ENCODE measurements around the gene ITPA. TPM values are rescaled to one million over a fixed set of nuclear protein-coding genes. Genes with fewer than 3 reads are reported as not detected.

Gene ITPA
- total and polyA plus RNA-seq, 2 of the 13 experiments (the other 11 are each of a cell fraction or from before 2014, with no cell fraction given): 60.1 to 103 TPM

DNA sequence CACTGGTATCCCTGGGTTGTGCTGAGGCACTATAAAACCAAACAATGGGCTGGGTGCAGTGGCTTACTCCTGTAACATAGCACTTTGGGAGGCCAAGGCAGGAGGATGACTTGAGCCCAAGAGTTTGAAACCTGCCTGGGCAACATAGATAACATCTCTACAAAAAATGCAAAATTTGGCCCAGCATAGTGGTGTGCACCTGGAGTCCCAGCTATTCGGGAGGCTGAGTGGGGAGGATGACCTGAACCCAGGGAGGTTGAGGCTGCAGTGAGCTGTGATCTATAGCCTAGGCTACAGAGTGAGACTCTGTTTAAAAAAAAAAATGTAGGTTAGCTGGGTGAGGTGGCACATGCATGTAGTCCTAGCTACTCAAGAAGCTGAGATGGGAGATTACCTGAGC is 37.4 kb downstream of the ITPA start:
- ChIA-PET POLR2A (interaction anchor here (0.6 to 7.9 kb wide), 3 partner anchors 8 to 26 kb away, joined by 3 to 110 read pairs (median 3); no protein-coding TSS in a partner anchor), CTCF (ENCODE audit: low intra/inter-chr PET ratio, low total read pairs) (no interaction called here)
- FAIRE-seq: no peak
- Histone ChIP-seq H3K4me2 (ENCODE audit: low read depth, low read length) (no peak overlapping the region), H3K79me2 (ENCODE audit: insufficient read depth, low read length) (no peaks in the 10 kb centered on the region), H3K4me3 (replicated peaks in 1 of 3; ENCODE audit: insufficient read depth in 1 of 3, low read depth in 2 of 3, low read length in 3 of 3) (no peak overlapping the region), H3K27me3 (ENCODE audit: control insufficient read depth in 1 of 2, insufficient read depth in 2 of 2, low read length in 2 of 2) (peaks cover 3 to 11% of the 10 kb centered on the region in 2 experiments; a peak in 3 of 5 replicates), H2AFZ (ENCODE audit: low read length) (no peak overlapping the region), H3K9ac (ENCODE audit: insufficient read depth, low read depth, low read length) (no peak overlapping the region), H3K9me3 (ENCODE audit: low read length) (no peaks in the 10 kb centered on the region), H3K36me3 (replicated peaks in 1 of 2; ENCODE audit: control insufficient read depth in 1 of 2, insufficient read depth in 2 of 2, low read length in 2 of 2) (no peaks in the 10 kb centered on the region), H3K27ac (ENCODE audit: extremely low read length, insufficient read depth, low read length) (no peak overlapping the region), H4K20me1 (ENCODE audit: insufficient read depth, low read length) (no peaks in the 10 kb centered on the region), H3K4me1 (ENCODE audit: insufficient read depth, low read length) (peaks cover 58% of the 10 kb centered on the region)
- ATAC-seq: no peak
- DNase-seq (ENCODE audit: low spot score): no peak
- in situ Hi-C loops (cut with HindIII; ENCODE audit: extremely low pct_ligation_motif_present, low pct_unique_long_range_greater_than_20kb): no loop called here
- 67% methylated on average over 1 of the region's 1 CpG for WGBS (ENCODE audit: low lambda C conversion rate)
- BruUV-seq (replicated peaks): no TSS peak
- intact Hi-C loops (cut with micrococcal nuclease; ENCODE audit: unreplicated experiment): loop anchor here (10.0 kb wide), 1 partner anchor 82 kb away; no protein-coding TSS in a partner anchor
- TF ChIP-seq NR2C2 (CRISPR knock-in tag; IDR thresholded peaks at IDR 0.05; ENCODE audit: borderline replicate concordance) (no peak), JUND (CRISPR knock-in tag; IDR thresholded peaks at IDR 0.05) (no peak), NFIC (IDR thresholded peaks at IDR 0.05; ENCODE audit: low read length) (no peak)
- TF ChIP-seq, protein P1, sequence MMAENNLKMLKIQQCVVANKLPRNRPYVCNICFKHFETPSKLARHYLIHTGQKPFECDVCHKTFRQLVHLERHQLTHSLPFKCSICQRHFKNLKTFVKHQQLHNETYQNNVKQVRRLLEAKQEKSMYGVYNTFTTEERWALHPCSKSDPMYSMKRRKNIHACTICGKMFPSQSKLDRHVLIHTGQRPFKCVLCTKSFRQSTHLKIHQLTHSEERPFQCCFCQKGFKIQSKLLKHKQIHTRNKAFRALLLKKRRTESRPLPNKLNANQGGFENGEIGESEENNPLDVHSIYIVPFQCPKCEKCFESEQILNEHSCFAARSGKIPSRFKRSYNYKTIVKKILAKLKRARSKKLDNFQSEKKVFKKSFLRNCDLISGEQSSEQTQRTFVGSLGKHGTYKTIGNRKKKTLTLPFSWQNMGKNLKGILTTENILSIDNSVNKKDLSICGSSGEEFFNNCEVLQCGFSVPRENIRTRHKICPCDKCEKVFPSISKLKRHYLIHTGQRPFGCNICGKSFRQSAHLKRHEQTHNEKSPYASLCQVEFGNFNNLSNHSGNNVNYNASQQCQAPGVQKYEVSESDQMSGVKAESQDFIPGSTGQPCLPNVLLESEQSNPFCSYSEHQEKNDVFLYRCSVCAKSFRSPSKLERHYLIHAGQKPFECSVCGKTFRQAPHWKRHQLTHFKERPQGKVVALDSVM (CRISPR knock-in tag; IDR thresholded peaks at IDR 0.05): peak; percentile 83

DNA sequence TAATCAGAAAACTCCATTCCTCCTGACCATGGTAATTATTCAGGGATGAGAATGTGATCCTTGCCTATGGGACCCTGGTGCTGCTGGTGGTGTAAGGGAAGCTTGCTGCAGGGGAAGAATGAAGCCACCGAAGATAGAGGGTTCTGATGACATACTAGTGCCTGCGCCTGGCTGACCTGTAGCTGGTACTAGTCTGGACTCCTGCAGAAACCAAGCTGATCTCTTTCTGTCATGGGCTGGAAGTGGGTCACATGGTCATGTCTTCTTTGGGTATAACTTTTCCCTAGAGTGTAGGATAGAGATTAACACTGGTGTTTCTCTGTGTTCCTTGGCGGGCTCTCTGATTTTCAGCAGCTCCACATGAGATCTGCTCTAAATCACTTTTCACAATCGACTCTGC is 38.3 kb downstream of the ITPA start:
- Histone ChIP-seq H3K36me3 (replicated peaks in 1 of 2; ENCODE audit: control insufficient read depth in 1 of 2, insufficient read depth in 2 of 2, low read length in 2 of 2) (no peaks in the 10 kb centered on the region), H3K4me3 (replicated peaks in 1 of 3; ENCODE audit: insufficient read depth in 1 of 3, low read depth in 2 of 3, low read length in 3 of 3) (no peak overlapping the region), H3K9ac (ENCODE audit: insufficient read depth, low read depth, low read length) (no peak overlapping the region), H4K20me1 (ENCODE audit: insufficient read depth, low read length) (no peaks in the 10 kb centered on the region), H2AFZ (ENCODE audit: low read length) (no peak overlapping the region), H3K27ac (ENCODE audit: extremely low read length, insufficient read depth, low read length) (no peak overlapping the region), H3K9me3 (ENCODE audit: low read length) (no peaks in the 10 kb centered on the region), H3K27me3 (ENCODE audit: control insufficient read depth in 1 of 2, insufficient read depth in 2 of 2, low read length in 2 of 2) (peaks cover 1 to 11% of the 10 kb centered on the region in 2 experiments; a peak in 2 of 5 replicates), H3K4me2 (ENCODE audit: low read depth, low read length) (peak overlapping the region; percentile 68), H3K79me2 (ENCODE audit: insufficient read depth, low read length) (no peaks in the 10 kb centered on the region), H3K4me1 (ENCODE audit: insufficient read depth, low read length) (peaks cover 48% of the 10 kb centered on the region)
- ATAC-seq (peak; percentile 9), DNase-seq (ENCODE audit: low spot score) (no peak), FAIRE-seq (no peak)
- in situ Hi-C loops (cut with HindIII; ENCODE audit: extremely low pct_ligation_motif_present, low pct_unique_long_range_greater_than_20kb): no loop called here
- intact Hi-C loops (cut with micrococcal nuclease; ENCODE audit: unreplicated experiment): loop anchor here (10.0 kb wide), 1 partner anchor 83 kb away; no protein-coding TSS in a partner anchor
- ChIA-PET CTCF (ENCODE audit: low intra/inter-chr PET ratio, low total read pairs) (no interaction called here), POLR2A (interaction anchor here (0.9 to 7.9 kb wide), 4 partner anchors 9 to 45 kb away, joined by 3 to 110 read pairs (median 3); no protein-coding TSS in a partner anchor)
- 52% methylated on average over 4 of the region's 4 CpGs for WGBS (ENCODE audit: low lambda C conversion rate)
- BruUV-seq (replicated peaks): no TSS peak
- TF ChIP-seq, protein P2, sequence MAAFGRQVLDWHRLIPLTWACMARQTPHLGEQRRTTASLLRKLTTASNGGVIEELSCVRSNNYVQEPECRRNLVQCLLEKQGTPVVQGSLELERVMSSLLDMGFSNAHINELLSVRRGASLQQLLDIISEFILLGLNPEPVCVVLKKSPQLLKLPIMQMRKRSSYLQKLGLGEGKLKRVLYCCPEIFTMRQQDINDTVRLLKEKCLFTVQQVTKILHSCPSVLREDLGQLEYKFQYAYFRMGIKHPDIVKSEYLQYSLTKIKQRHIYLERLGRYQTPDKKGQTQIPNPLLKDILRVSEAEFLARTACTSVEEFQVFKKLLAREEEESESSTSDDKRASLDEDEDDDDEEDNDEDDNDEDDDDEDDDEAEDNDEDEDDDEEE (CRISPR knock-in tag; IDR thresholded peaks at IDR 0.05): 0 out of 2 replicates have a peak, but pooled peaks have one; percentile 66
- TF ChIP-seq, protein P3, sequence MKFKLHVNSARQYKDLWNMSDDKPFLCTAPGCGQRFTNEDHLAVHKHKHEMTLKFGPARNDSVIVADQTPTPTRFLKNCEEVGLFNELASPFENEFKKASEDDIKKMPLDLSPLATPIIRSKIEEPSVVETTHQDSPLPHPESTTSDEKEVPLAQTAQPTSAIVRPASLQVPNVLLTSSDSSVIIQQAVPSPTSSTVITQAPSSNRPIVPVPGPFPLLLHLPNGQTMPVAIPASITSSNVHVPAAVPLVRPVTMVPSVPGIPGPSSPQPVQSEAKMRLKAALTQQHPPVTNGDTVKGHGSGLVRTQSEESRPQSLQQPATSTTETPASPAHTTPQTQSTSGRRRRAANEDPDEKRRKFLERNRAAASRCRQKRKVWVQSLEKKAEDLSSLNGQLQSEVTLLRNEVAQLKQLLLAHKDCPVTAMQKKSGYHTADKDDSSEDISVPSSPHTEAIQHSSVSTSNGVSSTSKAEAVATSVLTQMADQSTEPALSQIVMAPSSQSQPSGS (CRISPR knock-in tag; IDR thresholded peaks at IDR 0.05): no peak
- TF ChIP-seq, protein P4, sequence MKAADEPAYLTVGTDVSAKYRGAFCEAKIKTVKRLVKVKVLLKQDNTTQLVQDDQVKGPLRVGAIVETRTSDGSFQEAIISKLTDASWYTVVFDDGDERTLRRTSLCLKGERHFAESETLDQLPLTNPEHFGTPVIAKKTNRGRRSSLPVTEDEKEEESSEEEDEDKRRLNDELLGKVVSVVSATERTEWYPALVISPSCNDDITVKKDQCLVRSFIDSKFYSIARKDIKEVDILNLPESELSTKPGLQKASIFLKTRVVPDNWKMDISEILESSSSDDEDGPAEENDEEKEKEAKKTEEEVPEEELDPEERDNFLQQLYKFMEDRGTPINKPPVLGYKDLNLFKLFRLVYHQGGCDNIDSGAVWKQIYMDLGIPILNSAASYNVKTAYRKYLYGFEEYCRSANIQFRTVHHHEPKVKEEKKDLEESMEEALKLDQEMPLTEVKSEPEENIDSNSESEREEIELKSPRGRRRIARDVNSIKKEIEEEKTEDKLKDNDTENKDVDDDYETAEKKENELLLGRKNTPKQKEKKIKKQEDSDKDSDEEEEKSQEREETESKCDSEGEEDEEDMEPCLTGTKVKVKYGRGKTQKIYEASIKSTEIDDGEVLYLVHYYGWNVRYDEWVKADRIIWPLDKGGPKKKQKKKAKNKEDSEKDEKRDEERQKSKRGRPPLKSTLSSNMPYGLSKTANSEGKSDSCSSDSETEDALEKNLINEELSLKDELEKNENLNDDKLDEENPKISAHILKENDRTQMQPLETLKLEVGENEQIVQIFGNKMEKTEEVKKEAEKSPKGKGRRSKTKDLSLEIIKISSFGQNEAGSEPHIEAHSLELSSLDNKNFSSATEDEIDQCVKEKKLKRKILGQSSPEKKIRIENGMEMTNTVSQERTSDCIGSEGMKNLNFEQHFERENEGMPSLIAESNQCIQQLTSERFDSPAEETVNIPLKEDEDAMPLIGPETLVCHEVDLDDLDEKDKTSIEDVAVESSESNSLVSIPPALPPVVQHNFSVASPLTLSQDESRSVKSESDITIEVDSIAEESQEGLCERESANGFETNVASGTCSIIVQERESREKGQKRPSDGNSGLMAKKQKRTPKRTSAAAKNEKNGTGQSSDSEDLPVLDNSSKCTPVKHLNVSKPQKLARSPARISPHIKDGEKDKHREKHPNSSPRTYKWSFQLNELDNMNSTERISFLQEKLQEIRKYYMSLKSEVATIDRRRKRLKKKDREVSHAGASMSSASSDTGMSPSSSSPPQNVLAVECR (CRISPR knock-in tag; IDR thresholded peaks at IDR 0.05; ENCODE audit: borderline replicate concordance): 0 out of 2 replicates have a peak, but pooled peaks have one; percentile 24
- no peak for TF ChIP-seq TSC22D2 (CRISPR knock-in tag; IDR thresholded peaks at IDR 0.05; ENCODE audit: borderline replicate concordance)

All from HepG2 (cell line).